Panc1 (cell line): Measurements from ENCODE around the gene PACSIN3. TPM values are rescaled to one million over a fixed set of nuclear protein-coding genes. Genes with fewer than 3 reads are reported as not detected.

Experiments
- ATAC-seq: fragments of 200-7000 bp; cut with Tn5 transposase; 2 replicates; pipeline ENCODE4 v1.9.1; 2020; ENCODE audit warnings: mild to moderate bottlenecking, moderate library complexity
- BruUV-seq: library from RNA; stranded (reverse); fragments of 400-500 nt; replicated peaks from 2 replicates; lab custom pipeline; 2021; lab: Mats Ljungman, UMichigan
- CTCF ChIA-PET: fragments of 300-600 bp; sonication (Branson Sonifier 250); formaldehyde crosslinking; loops from one replicate; lab custom pipeline; 2022; ENCODE audit warnings: antibody characterized with exemption; lab: Charles Lee
- POLR2A ChIA-PET: fragments of 300-600 bp; sonication (Branson Sonifier 250); formaldehyde crosslinking; loops from one replicate; lab custom pipeline; 2022; ENCODE audit warnings: antibody characterized with exemption; lab: Charles Lee
- DNase-seq: peaks from one replicate; pipeline ENCODE4 v3.0.0-alpha.2; 2010; ENCODE audit warnings: low read depth, low spot score
- H3K27ac ChIP-seq: 2 replicates; pipeline ENCODE4 v1.5.1; 2011; ENCODE audit warnings: mild to moderate bottlenecking, low read length, inconsistent platforms
- H3K27me3 ChIP-seq: fragments of 200-500 bp; sonication (Bioruptor generic); 2 replicates; pipeline ENCODE4 v1.6.0; 2014; ENCODE audit warnings: low read length, inconsistent platforms; ENCODE audit not compliant: control insufficient read depth, insufficient read depth
- H3K36me3 ChIP-seq: fragments of 200-500 bp; sonication (Bioruptor generic); 2 replicates; pipeline ENCODE4 v1.5.1; 2014; ENCODE audit warnings: inconsistent platforms, mild to moderate bottlenecking, low read length, moderate library complexity; ENCODE audit not compliant: control insufficient read depth, insufficient read depth
- H3K4me1 ChIP-seq: 2 replicates; pipeline ENCODE4 v1.5.1; 2011; ENCODE audit warnings: inconsistent platforms, mild to moderate bottlenecking, low read length, moderate library complexity; ENCODE audit not compliant: control insufficient read depth, insufficient read depth
- H3K4me3 ChIP-seq, 2 experiments: 2 replicates each; pipeline ENCODE4 v1.5.1; 2011 to 2012; ENCODE audit warnings: low read depth in 2 of 2, low read length in 2 of 2, mild to moderate bottlenecking in 2 of 2, inconsistent platforms in 1 of 2, moderate library complexity in 1 of 2
- H3K9me3 ChIP-seq: fragments of 200-500 bp; sonication (Bioruptor generic); 2 replicates; pipeline ENCODE4 v1.5.1; 2014; ENCODE audit warnings: low read depth, mild to moderate bottlenecking, inconsistent platforms, low read length, moderate library complexity; ENCODE audit not compliant: control insufficient read depth, insufficient read depth
- CTCF ChIP-seq: fragments of 450-650 bp; IDR thresholded peaks from 2 replicates; pipeline ENCODE4 v1.5.1; 2017; ENCODE audit warnings: mild to moderate bottlenecking
- POLR2AphosphoS5 ChIP-seq: IDR thresholded peaks from 2 replicates; pipeline ENCODE4 v1.6.1; 2012; ENCODE audit warnings: mild to moderate bottlenecking, low read depth, low read length, moderate library complexity
- REST ChIP-seq, 2 experiments: IDR thresholded peaks; 2 replicates each; pipeline ENCODE4 v1.6.1; 2011 to 2012; ENCODE audit warnings: low read depth in 2 of 2, control low read depth in 1 of 2, low read length in 1 of 2, mild to moderate bottlenecking in 1 of 2, moderate library complexity in 1 of 2; ENCODE audit not compliant: insufficient read depth in 1 of 2
- SIN3A ChIP-seq: IDR thresholded peaks from 2 replicates; pipeline ENCODE4 v1.6.1; 2012; ENCODE audit warnings: low read depth, mild to moderate bottlenecking, low read length, moderate library complexity, borderline replicate concordance; ENCODE audit not compliant: insufficient read depth
- TCF7L2 ChIP-seq: IDR thresholded peaks from 2 replicates; pipeline ENCODE4 v1.6.1; 2011; ENCODE audit warnings: mild to moderate bottlenecking, low read depth, low read length, inconsistent platforms
- in situ Hi-C: cut with HindIII; loops from 2 replicates; pipeline ENCODE4 v1.10.0; 2016; ENCODE audit warnings: low sequenced_read_pairs, low pct_unique_long_range_greater_than_20kb
- intact Hi-C: fragments of 100-400 bp; cut with micrococcal nuclease; formaldehyde crosslinking; loops from one replicate; pipeline ENCODE4 v1.10.0; 2022; ENCODE audit not compliant: unreplicated experiment
- total RNA-seq: library from RNA; stranded (reverse); gene quantifications from one replicate; pipeline ENCODE4 v1.2.1, GENCODE V29; 2021; ENCODE audit not compliant: unreplicated experiment

Gene PACSIN3
- total RNA-seq, 1 experiment from 2014 or later, result 45.3 TPM

DNA sequence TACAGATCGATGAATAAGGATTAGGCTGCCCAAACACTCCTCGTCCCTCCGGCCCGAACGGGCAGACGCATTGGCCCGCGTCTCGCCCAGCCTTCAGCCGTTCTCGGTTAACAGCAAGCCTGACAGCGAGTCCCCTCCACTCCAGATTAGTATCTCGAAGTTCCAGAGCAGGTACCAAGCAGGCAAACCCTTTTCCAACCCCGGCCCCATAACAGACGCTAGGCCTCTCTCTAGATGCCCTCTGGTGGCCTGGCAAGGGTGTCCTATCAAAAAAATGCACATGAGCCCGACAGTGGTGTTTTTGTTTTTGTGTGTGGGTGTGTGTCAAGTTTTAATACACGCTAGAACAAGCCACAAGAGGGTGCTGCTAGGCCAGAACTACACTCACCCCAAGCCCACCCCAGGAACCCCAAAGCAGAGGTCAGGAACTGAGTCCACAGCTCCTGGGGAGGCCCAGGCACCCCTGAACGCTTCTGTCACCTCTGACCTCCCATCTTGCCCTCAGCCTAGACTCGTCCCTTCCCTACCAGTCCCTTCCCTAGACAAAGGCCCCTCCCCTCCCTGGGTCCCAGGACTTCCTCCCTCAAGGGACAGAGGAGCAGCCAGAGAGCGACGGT lies 8.9 kb downstream of the PACSIN3 start:
- ChIA-PET POLR2A (interaction anchor here (0.6 kb wide), 1 partner anchor 623 kb away, joined by 3 read pairs; no protein-coding TSS in a partner anchor), CTCF (interaction anchor here (0.6 to 1.6 kb wide), 5 partner anchors 9 to 82 kb away, joined by 3 to 5 read pairs (median 4); partner anchors contain the start of gene PACSIN3)
- H3K4me1 ChIP-seq, result peaks cover 14% of the 10 kb centered on the region
- peak; percentile 62 for ATAC-seq
- H3K4me3 ChIP-seq, result peak overlapping the region; percentile 70 to 100
- H3K27ac ChIP-seq, result peak overlapping the region; percentile 93
- H3K9me3 ChIP-seq, result no peaks in the 10 kb centered on the region
- DNase-seq, result no peak
- in situ Hi-C loops, result no loop called here
- intact Hi-C loops, result loop anchor here (10.0 kb wide), 2 partner anchors 77 to 177 kb away; partner anchors contain the start of genes MYBPC3 and NR1H3
- no TSS peak for BruUV-seq
- H3K36me3 ChIP-seq, result peaks cover 2% of the 10 kb centered on the region
- H3K27me3 ChIP-seq, result no peaks in the 10 kb centered on the region
- no peak for TF ChIP-seq TCF7L2
- TF ChIP-seq CTCF, result peak; percentile 67

DNA sequence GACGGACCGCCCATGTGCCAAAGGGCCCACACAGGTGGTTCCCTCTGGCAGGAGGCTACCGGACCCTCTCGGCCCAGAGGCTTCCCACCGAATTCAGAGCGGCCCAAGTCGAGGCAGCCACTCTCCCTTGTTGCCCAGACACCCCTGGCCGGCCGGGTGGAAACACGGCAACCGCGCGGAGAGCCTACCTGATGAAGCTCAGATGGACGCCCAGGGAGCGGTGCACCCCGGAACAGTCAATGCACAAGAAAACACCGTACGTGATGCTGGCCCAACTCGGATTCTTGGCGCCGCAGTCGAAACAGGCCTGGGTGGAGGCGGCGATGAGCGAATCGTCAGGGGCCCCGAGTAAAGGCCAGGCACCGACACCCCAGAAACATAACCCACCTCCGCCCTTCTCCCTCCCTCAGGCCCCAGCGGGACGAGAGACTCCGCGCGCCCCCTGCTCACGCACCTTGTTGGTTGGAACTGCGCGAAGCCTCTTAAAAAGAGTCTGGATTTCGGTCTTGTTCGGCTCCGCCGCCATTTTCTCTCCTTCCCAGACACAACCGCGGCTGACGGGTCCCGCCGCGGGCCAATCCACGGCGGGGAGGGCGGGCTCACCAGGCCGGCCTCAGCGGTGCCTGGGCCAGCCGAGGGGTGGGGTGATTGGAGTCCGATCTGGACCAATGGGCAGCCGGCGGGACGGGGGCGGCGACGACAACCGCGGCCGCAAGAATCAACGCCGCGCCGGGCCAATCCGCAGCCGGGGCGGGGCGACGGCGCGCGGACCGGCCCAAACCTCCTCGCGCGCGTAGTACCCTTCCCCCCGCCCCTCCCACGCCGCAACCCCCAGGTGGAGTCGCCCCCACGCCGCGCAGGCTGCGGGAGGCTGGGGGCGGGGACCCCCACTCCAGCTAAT lies 9.7 kb downstream of the PACSIN3 start, which contains the start of gene ARFGAP2:
ARFGAP2 (minus strand) TSS at position 552 of the 901 bp plus-strand sequence; CDS start at position 526, 26 bp downstream.
- peaks cover 14% of the 10 kb centered on the region for H3K4me1 ChIP-seq
- peaks cover 2% of the 10 kb centered on the region for H3K36me3 ChIP-seq
- no peak for DNase-seq
- peak within 1 kb of the TSS; percentile 93 for H3K27ac ChIP-seq
- ATAC-seq, result peak; percentile 95
- peak within 1 kb of the TSS; percentile 99 to 100 for H3K4me3 ChIP-seq
- in situ Hi-C loops, result no loop called here
- no peaks in the 10 kb centered on the region for H3K9me3 ChIP-seq
- TF ChIP-seq POLR2AphosphoS5 (peak; percentile 91), SIN3A (peak; percentile 40; the same call in 1 of the 2 replicates), TCF7L2 (no peak)
- no peaks in the 10 kb centered on the region for H3K27me3 ChIP-seq
- ChIA-PET POLR2A (interaction anchor here (0.6 kb wide), 1 partner anchor 622 kb away, joined by 3 read pairs; no protein-coding TSS in a partner anchor), CTCF (no interaction called here)
- BruUV-seq, result no TSS peak
- intact Hi-C loops, result loop anchor here (10.0 kb wide), 2 partner anchors 78 to 178 kb away; partner anchors contain the start of genes MYBPC3 and NR1H3

GRCh38 chr11:47175746-47176327 lies 10.4 kb downstream of the PACSIN3 start:
- in situ Hi-C loops (no loop called here), intact Hi-C loops (loop anchor here (10.0 kb wide), 2 partner anchors 79 to 179 kb away; partner anchors contain the start of genes MYBPC3 and NR1H3)
- H3K4me1 ChIP-seq, result peaks cover 14% of the 10 kb centered on the region
- H3K27ac ChIP-seq, result peak overlapping the region; percentile 90
- POLR2A ChIA-PET, result no interaction called here
- CTCF ChIA-PET, result interaction anchor here (1.3 kb wide), 1 partner anchor 83 kb away, joined by 3 read pairs; no protein-coding TSS in a partner anchor
- no peak for TF ChIP-seq TCF7L2
- no peak for TF ChIP-seq SIN3A
- no peak for TF ChIP-seq CTCF
- TF ChIP-seq POLR2AphosphoS5, result no peak
- TF ChIP-seq REST (IDR thresholded peaks at IDR 0.05; ENCODE audit: insufficient read depth in 1 of 2, low read depth in 2 of 2, low read length in 1 of 2), result no peak
- H3K27me3 ChIP-seq, result no peaks in the 10 kb centered on the region
- H3K9me3 ChIP-seq, result no peaks in the 10 kb centered on the region
- ATAC-seq (no peak), DNase-seq (no peak)
- H3K4me3 ChIP-seq, result peak overlapping the region; percentile 99 to 100
- peaks cover 8% of the 10 kb centered on the region for H3K36me3 ChIP-seq
- no TSS peak for BruUV-seq
